Activated naive CD4-positive, alpha-beta T cell treated with Interleukin-2 at 50 U/mL for 16 hours (primary cell): ENCODE data around the gene OR51F1.
"Not testable (repeated sequence)": the region's sequence is repeated elsewhere in the genome, so short reads cannot be mapped to it uniquely, and the experiment has no call there.

Experiments used
- DNase-seq: peaks from one replicate; pipeline ENCODE4 v3.0.0-alpha.2; 2020

Gene OR51F1

GRCh38 chr11:4769838-4770237 is at the start of gene OR51F1:
TSS of gene OR51F1 (minus strand) at chr11:4769938. CDS start at chr11:4769938, 0 bp downstream.
- no peak for DNase-seq

GRCh38 chr11:4809246-4809645 is 39.5 kb upstream of the OR51F1 start:
- no peak for DNase-seq

- DNase-seq: no peak
Measured at GRCh38 chr11:4808476-4808875, 38.7 kb upstream of the OR51F1 start.

GRCh38 chr11:4804280-4804679 is 34.5 kb upstream of the OR51F1 start, which contains the start of gene OR52R1:
TSS of gene OR52R1 (minus strand) at chr11:4804380. CDS start at chr11:4804380, 0 bp downstream.
- no peak for DNase-seq

- not testable (repeated sequence) for DNase-seq
Measured at GRCh38 chr11:4801316-4801715, 31.6 kb upstream of the OR51F1 start.

GRCh38 chr11:4798427-4799183 is 28.9 kb upstream of the OR51F1 start:
- DNase-seq: no peak

GRCh38 chr11:4797206-4797605 is 27.5 kb upstream of the OR51F1 start:
- DNase-seq: no peak

- no peak for DNase-seq
Measured at GRCh38 chr11:4782454-4782853, 12.7 kb upstream of the OR51F1 start.

GRCh38 chr11:4768094-4768493 is 1.6 kb downstream of the OR51F1 start:
- no peak for DNase-seq

GRCh38 chr11:4766420-4767043 is 3.2 kb downstream of the OR51F1 start:
- no peak for DNase-seq

- no peak for DNase-seq
Measured at GRCh38 chr11:4763096-4763495, 6.6 kb downstream of the OR51F1 start.

- no peak for DNase-seq
Measured at GRCh38 chr11:4751201-4751600, 18.5 kb downstream of the OR51F1 start.

- no peak for DNase-seq
Measured at GRCh38 chr11:4748438-4748837, 21.3 kb downstream of the OR51F1 start.

GRCh38 chr11:4740735-4741134 is 29.0 kb downstream of the OR51F1 start:
- DNase-seq: no peak

- DNase-seq: no peak
Measured at GRCh38 chr11:4727171-4727570, 42.6 kb downstream of the OR51F1 start.

- DNase-seq: not testable (repeated sequence)
Measured at GRCh38 chr11:4722616-4723534, 46.9 kb downstream of the OR51F1 start.
